PC-9 (cell line): ENCODE data around the gene EYS.

ENCODE experiments used
- CTCF ChIP-seq: fragments of 200-600 bp; sonication (generic); conservative IDR thresholded peaks from 2 replicates; pipeline ENCODE4 v1.6.1; 2017; ENCODE audit warnings: mixed run types, antibody characterized with exemption, mild to moderate bottlenecking, moderate library complexity
- EZH2 ChIP-seq: fragments of 200-600 bp; sonication (generic); IDR thresholded peaks from 2 replicates; pipeline ENCODE4 v1.8.0; 2017; ENCODE audit warnings: antibody characterized with exemption, low read depth

- TF ChIP-seq CTCF (no peak), EZH2 (no peak)
Measured at GRCh38 chr6:64497634-64498033, 1209.4 kb downstream of the EYS start.
